GM21381 (cell line): ENCODE measurements around the gene C9orf43.
"Not testable (repeated sequence)": the region's sequence is repeated elsewhere in the genome, so short reads cannot be mapped to it uniquely, and the experiment has no call there.

ENCODE experiments used
- ATAC-seq: cut with Tn5 transposase; IDR thresholded peaks from one replicate; pipeline ENCODE4 v1.9.1; 2021; ENCODE audit warnings: mild to moderate bottlenecking, moderate library complexity; ENCODE audit not compliant: unreplicated experiment

Gene C9orf43

GRCh38 chr9:113410207-113410864, at the start of gene C9orf43, which contains the start of gene POLE3:
Gene C9orf43 (plus strand): TSS chr9:113410747. CDS start chr9:113413494, 2,747 bp downstream.
Gene POLE3 (minus strand): TSS chr9:113410675. CDS start chr9:113410293, 382 bp downstream.
- ATAC-seq, result peak; percentile 89

- no peak for ATAC-seq
These were observed 49.1 kb upstream of the C9orf43 start for GRCh38 chr9:113361304-113362018.

GRCh38 chr9:113363336-113363735, 47.2 kb upstream of the C9orf43 start:
- ATAC-seq, result no peak

- no peak for ATAC-seq
These were observed 45.6 kb upstream of the C9orf43 start for GRCh38 chr9:113364951-113365350.

- ATAC-seq, result not testable (repeated sequence)
These were observed 44.9 kb upstream of the C9orf43 start for GRCh38 chr9:113365652-113366051.

- ATAC-seq, result no peak
These were observed 42.1 kb upstream of the C9orf43 start for GRCh38 chr9:113368348-113368981.

- no peak for ATAC-seq
These were observed 41.3 kb upstream of the C9orf43 start for GRCh38 chr9:113368982-113369854.

- no peak for ATAC-seq
These were observed 40.7 kb upstream of the C9orf43 start for GRCh38 chr9:113369855-113370140.

- ATAC-seq, result no peak
These were observed 39.7 kb upstream of the C9orf43 start for GRCh38 chr9:113370806-113371325.

GRCh38 chr9:113372059-113372458, 38.5 kb upstream of the C9orf43 start:
- no peak for ATAC-seq

GRCh38 chr9:113373256-113373655, 37.3 kb upstream of the C9orf43 start:
- no peak for ATAC-seq

- ATAC-seq, result no peak
These were observed 36.7 kb upstream of the C9orf43 start for GRCh38 chr9:113373676-113374392.

- ATAC-seq, result no peak
These were observed 35.2 kb upstream of the C9orf43 start for GRCh38 chr9:113375057-113376023.

- ATAC-seq, result peak; percentile 83
These were observed 33.6 kb upstream of the C9orf43 start, which contains the start of gene HDHD3 for GRCh38 chr9:113376634-113377567. Gene HDHD3 (minus strand): TSS chr9:113376986. CDS start chr9:113374354, 2,632 bp downstream.

- not testable (repeated sequence) for ATAC-seq
These were observed 31.3 kb upstream of the C9orf43 start for GRCh38 chr9:113379094-113379828.

- not testable (repeated sequence) for ATAC-seq
These were observed 30.7 kb upstream of the C9orf43 start for GRCh38 chr9:113379829-113380210.

GRCh38 chr9:113380869-113381378, 29.6 kb upstream of the C9orf43 start:
- ATAC-seq, result peak; percentile 48
